Measurements from ENCODE around the gene KYNU. TPM values are rescaled to one million over a fixed set of nuclear protein-coding genes. Genes with fewer than 3 reads are reported as not detected.
"Not testable (repeated sequence)": the region's sequence is repeated elsewhere in the genome, so short reads cannot be mapped to it uniquely, and the experiment has no call there.

KYNU gene
- total RNA-seq, 1 donor from 2014 or later = 0.53 TPM

- Mint-ChIP-seq H3K27ac (no peak overlapping the region), H3K9me3 (no peaks in the 10 kb centered on the region), H3K4me1 (ENCODE audit: unreplicated experiment) (no peaks in the 10 kb centered on the region), H3K36me3 (no peaks in the 10 kb centered on the region), H3K27me3 (no peaks in the 10 kb centered on the region), H3K4me3 (no peak overlapping the region)
- no peak for DNase-seq (ENCODE audit: extremely low spot score, unreplicated experiment)
- TF ChIP-seq CTCF (conservative IDR thresholded peaks at IDR 0.05) = no peak
Measured at GRCh38 chr2:143087033-143087432, 209.6 kb downstream of the KYNU start.

- no peaks in the 10 kb centered on the region for H3K36me3 Mint-ChIP-seq
- H3K27ac Mint-ChIP-seq = no peak overlapping the region
- no peaks in the 10 kb centered on the region for H3K27me3 Mint-ChIP-seq
- H3K4me3 Mint-ChIP-seq = no peak overlapping the region
- DNase-seq (ENCODE audit: extremely low spot score, unreplicated experiment) = no peak
- H3K9me3 Mint-ChIP-seq = no peaks in the 10 kb centered on the region
- no peak for TF ChIP-seq CTCF (conservative IDR thresholded peaks at IDR 0.05)
- H3K4me1 Mint-ChIP-seq (ENCODE audit: unreplicated experiment) = no peaks in the 10 kb centered on the region
Measured at GRCh38 chr2:143088388-143088787, 210.9 kb downstream of the KYNU start.

GRCh38 chr2:143089520-143089919 lies 212.1 kb downstream of the KYNU start:
- not testable (repeated sequence) for DNase-seq (ENCODE audit: extremely low spot score, unreplicated experiment); H3K36me3 Mint-ChIP-seq; H3K4me1 Mint-ChIP-seq (ENCODE audit: unreplicated experiment); H3K27me3 Mint-ChIP-seq; H3K9me3 Mint-ChIP-seq; H3K4me3 Mint-ChIP-seq; H3K27ac Mint-ChIP-seq
